Measurements from ENCODE around the gene SIAH3.

Gene SIAH3

GRCh38 chr13:45863709-45864590, 12.4 kb upstream of the SIAH3 start:
- DNase-seq (ENCODE audit: insufficient read length, low spot score): no peak
- no peak for TF ChIP-seq CTCF (IDR thresholded peaks at IDR 0.05; ENCODE audit: insufficient read depth, missing control alignments)
- FAIRE-seq: no peak

GRCh38 chr13:45861322-45861721, 9.8 kb upstream of the SIAH3 start:
- FAIRE-seq: no peak
- no peak for TF ChIP-seq CTCF (IDR thresholded peaks at IDR 0.05; ENCODE audit: insufficient read depth, missing control alignments)
- DNase-seq (ENCODE audit: insufficient read length, low spot score): no peak

- no peak for TF ChIP-seq CTCF (IDR thresholded peaks at IDR 0.05; ENCODE audit: insufficient read depth, missing control alignments)
- DNase-seq (ENCODE audit: insufficient read length, low spot score): no peak
- no peak for FAIRE-seq
These were observed 8.7 kb upstream of the SIAH3 start for GRCh38 chr13:45860240-45860639.

- TF ChIP-seq CTCF (IDR thresholded peaks at IDR 0.05; ENCODE audit: insufficient read depth, missing control alignments): no peak
- DNase-seq (ENCODE audit: insufficient read length, low spot score) (no peak), FAIRE-seq (no peak)
These were observed 8.2 kb upstream of the SIAH3 start for GRCh38 chr13:45859705-45860104.

- DNase-seq (ENCODE audit: insufficient read length, low spot score) (no peak), FAIRE-seq (no peak)
- no peak for TF ChIP-seq CTCF (IDR thresholded peaks at IDR 0.05; ENCODE audit: insufficient read depth, missing control alignments)
These were observed 941 bp upstream of the SIAH3 start for GRCh38 chr13:45852494-45852893.

GRCh38 chr13:45851956-45852355, 403 bp upstream of the SIAH3 start:
- peak; percentile 64 for FAIRE-seq
- no peak for TF ChIP-seq CTCF (IDR thresholded peaks at IDR 0.05; ENCODE audit: insufficient read depth, missing control alignments)
- DNase-seq (ENCODE audit: insufficient read length, low spot score): no peak

GRCh38 chr13:45850027-45850613, 1.4 kb downstream of the SIAH3 start:
- DNase-seq (ENCODE audit: insufficient read length, low spot score) (no peak), FAIRE-seq (no peak)
- no peak for TF ChIP-seq CTCF (IDR thresholded peaks at IDR 0.05; ENCODE audit: insufficient read depth, missing control alignments)

All from D721Med (cell line).